HEK293 (cell line): ENCODE measurements around the gene CYTH3.

Experiments used
- KLF9 ChIP-seq: fragments of 450-650 bp; formaldehyde crosslinking; IDR thresholded peaks from 2 replicates; pipeline ENCODE4 v1.5.1; 2016; ENCODE audit warnings: missing biosample characterization, missing genetic modification characterization, low read depth
- ZEB2 ChIP-seq: fragments of 450-650 bp; formaldehyde crosslinking; IDR thresholded peaks from 2 replicates; pipeline ENCODE4 v1.5.1; 2016; ENCODE audit warnings: missing biosample characterization, missing genetic modification characterization
- ZNF140 ChIP-seq: fragments of 450-650 bp; formaldehyde crosslinking; IDR thresholded peaks from 2 replicates; pipeline ENCODE4 v1.5.1; 2016; ENCODE audit warnings: missing biosample characterization, missing genetic modification characterization
- ZNF274 ChIP-seq, 2 experiments: fragments of 200-500 bp in 1 of 2; fragments of 450-650 bp in 1 of 2; sonication (Bioruptor generic) in 1 of 2; formaldehyde crosslinking in 1 of 2; IDR thresholded peaks; 2 replicates each; pipeline versions ENCODE4 v1.5.1 to v1.6.1; 2014 to 2016; ENCODE audit warnings: borderline replicate concordance in 1 of 2, inconsistent platforms in 1 of 2, low read length in 1 of 2, missing biosample characterization in 1 of 2, missing genetic modification characterization in 1 of 2
- ZNF501 ChIP-seq: fragments of 450-650 bp; formaldehyde crosslinking; IDR thresholded peaks from 2 replicates; pipeline ENCODE4 v1.5.1; 2016; ENCODE audit warnings: missing biosample characterization, missing genetic modification characterization
- ZNF571 ChIP-seq: fragments of 450-650 bp; formaldehyde crosslinking; IDR thresholded peaks from 2 replicates; pipeline ENCODE4 v1.5.0; 2017; ENCODE audit warnings: missing biosample characterization, missing genetic modification characterization
- TF ChIP-seq, protein P1 (sequence below): fragments of 450-650 bp; formaldehyde crosslinking; IDR thresholded peaks from 2 replicates; pipeline ENCODE4 v1.5.1; 2016; ENCODE audit warnings: missing biosample characterization, missing genetic modification characterization
- TF ChIP-seq, protein P2 (sequence below): fragments of 450-650 bp; IDR thresholded peaks from 2 replicates; pipeline ENCODE4 v1.5.1; 2018; ENCODE audit warnings: missing biosample characterization, mild to moderate bottlenecking, missing genetic modification characterization

DNA sequence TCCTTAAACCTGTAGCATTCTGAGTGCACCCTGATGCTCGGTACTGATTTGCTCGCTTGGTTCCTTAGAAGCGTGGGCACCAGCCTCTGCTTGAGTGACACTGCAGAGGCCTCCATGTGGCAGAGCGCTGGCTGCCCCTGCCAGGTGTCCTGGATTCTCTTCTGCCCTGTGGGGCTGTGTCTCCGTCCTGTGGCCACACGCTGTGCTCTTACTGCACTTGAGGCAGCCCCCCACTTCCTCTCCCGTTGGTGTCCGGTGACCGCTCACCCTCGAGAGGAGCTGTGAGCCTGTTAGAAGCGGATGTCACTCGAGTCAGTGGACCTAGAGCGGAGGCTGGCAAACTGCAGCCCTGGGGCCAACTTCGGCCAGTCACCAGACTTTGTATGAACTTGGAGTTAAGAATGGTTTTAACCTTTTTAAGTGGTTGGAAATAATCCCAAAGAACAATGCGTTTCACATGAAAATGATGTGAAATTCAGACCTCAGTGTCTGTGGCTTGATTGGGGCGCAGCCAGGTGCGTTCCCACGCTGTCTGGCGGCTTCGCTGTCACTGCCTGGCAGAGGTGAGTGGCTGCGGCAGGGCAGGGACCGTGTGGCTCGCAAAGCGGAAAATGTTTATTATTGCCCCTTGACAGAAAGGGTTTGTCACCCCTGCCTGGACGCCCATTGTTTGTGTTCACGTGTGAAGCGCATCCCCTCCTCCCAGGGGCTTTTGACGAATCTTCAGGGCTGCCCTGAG, 114.6 kb downstream of the CYTH3 start:
- TF ChIP-seq, protein P1, sequence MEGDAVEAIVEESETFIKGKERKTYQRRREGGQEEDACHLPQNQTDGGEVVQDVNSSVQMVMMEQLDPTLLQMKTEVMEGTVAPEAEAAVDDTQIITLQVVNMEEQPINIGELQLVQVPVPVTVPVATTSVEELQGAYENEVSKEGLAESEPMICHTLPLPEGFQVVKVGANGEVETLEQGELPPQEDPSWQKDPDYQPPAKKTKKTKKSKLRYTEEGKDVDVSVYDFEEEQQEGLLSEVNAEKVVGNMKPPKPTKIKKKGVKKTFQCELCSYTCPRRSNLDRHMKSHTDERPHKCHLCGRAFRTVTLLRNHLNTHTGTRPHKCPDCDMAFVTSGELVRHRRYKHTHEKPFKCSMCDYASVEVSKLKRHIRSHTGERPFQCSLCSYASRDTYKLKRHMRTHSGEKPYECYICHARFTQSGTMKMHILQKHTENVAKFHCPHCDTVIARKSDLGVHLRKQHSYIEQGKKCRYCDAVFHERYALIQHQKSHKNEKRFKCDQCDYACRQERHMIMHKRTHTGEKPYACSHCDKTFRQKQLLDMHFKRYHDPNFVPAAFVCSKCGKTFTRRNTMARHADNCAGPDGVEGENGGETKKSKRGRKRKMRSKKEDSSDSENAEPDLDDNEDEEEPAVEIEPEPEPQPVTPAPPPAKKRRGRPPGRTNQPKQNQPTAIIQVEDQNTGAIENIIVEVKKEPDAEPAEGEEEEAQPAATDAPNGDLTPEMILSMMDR (tag by site-specific recombination), result no peak
- TF ChIP-seq KLF9 (tag by site-specific recombination) (no peak), ZNF571 (tag by site-specific recombination) (no peak), ZNF140 (tag by site-specific recombination) (no peak), ZNF501 (tag by site-specific recombination) (no peak), ZNF274 (IDR thresholded peaks at IDR 0.05; ENCODE audit: low read length) (no peak), ZNF274 (tag by site-specific recombination; IDR thresholded peaks at IDR 0.05; ENCODE audit: borderline replicate concordance) (no peak), ZEB2 (tag by site-specific recombination) (no peak)
- TF ChIP-seq, protein P2, sequence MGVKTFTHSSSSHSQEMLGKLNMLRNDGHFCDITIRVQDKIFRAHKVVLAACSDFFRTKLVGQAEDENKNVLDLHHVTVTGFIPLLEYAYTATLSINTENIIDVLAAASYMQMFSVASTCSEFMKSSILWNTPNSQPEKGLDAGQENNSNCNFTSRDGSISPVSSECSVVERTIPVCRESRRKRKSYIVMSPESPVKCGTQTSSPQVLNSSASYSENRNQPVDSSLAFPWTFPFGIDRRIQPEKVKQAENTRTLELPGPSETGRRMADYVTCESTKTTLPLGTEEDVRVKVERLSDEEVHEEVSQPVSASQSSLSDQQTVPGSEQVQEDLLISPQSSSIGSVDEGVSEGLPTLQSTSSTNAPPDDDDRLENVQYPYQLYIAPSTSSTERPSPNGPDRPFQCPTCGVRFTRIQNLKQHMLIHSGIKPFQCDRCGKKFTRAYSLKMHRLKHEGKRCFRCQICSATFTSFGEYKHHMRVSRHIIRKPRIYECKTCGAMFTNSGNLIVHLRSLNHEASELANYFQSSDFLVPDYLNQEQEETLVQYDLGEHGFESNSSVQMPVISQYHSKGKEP, result no peak
